Lung (tissue), 12 donors: ENCODE measurements around the gene CHRNA5. TPM values are rescaled to one million over a fixed set of nuclear protein-coding genes. Genes with fewer than 3 reads are reported as not detected.

ENCODE experiments used
- ATAC-seq: fragments of 200-7000 bp; cut with Tn5 transposase; one replicate; pipeline ENCODE4 v1.9.1; 2020; ENCODE audit warnings: moderate number of reproducible peaks; ENCODE audit not compliant: insufficient read depth, low FRiP score
- DNase-seq, 3 donors: peaks; one replicate each; pipeline ENCODE4 v3.0.0-alpha.2; 2013 to 2017
- H3K27ac ChIP-seq, 2 donors: one replicate each; pipeline ENCODE4 v1.5.1; 2013; ENCODE audit warnings: mild to moderate bottlenecking in 2 of 2, moderate library complexity in 2 of 2, control low read depth in 1 of 2, inconsistent platforms in 1 of 2, low read depth in 1 of 2, low read length in 1 of 2
- H3K27me3 ChIP-seq, 3 donors: one replicate each; pipeline ENCODE4 v1.5.1; 2013; ENCODE audit warnings: low read length in 2 of 3; ENCODE audit not compliant: control insufficient read depth in 3 of 3, insufficient read depth in 3 of 3
- H3K36me3 ChIP-seq, 4 donors: one replicate each; pipeline ENCODE4 v1.5.1; 2013; ENCODE audit warnings: low read length in 4 of 4, mild to moderate bottlenecking in 1 of 4, moderate library complexity in 1 of 4; ENCODE audit not compliant: control insufficient read depth in 4 of 4, insufficient read depth in 4 of 4
- H3K4me1 ChIP-seq, 5 donors: one replicate each; pipeline ENCODE4 v1.5.1; 2013; ENCODE audit warnings: low read length in 5 of 5, mild to moderate bottlenecking in 2 of 5, moderate library complexity in 1 of 5; ENCODE audit not compliant: control insufficient read depth in 5 of 5, insufficient read depth in 5 of 5
- H3K4me3 ChIP-seq: one replicate; pipeline ENCODE4 v1.5.1; 2013; ENCODE audit warnings: mild to moderate bottlenecking, control low read depth, moderate library complexity
- H3K9ac ChIP-seq, 2 donors: one replicate each; pipeline ENCODE4 v1.5.1; 2013; ENCODE audit warnings: low read length in 2 of 2, control low read depth in 1 of 2; ENCODE audit not compliant: insufficient read depth in 1 of 2
- H3K9me3 ChIP-seq, 4 donors: one replicate each; pipeline ENCODE4 v1.5.1; 2013; ENCODE audit warnings: low read length in 3 of 4, mild to moderate bottlenecking in 1 of 4, moderate library complexity in 1 of 4; ENCODE audit not compliant: control insufficient read depth in 4 of 4, insufficient read depth in 3 of 4
- CTCF ChIP-seq: IDR thresholded peaks from 2 replicates; pipeline ENCODE4 v1.5.1; 2012; ENCODE audit warnings: mild to moderate bottlenecking; ENCODE audit errors: control extremely low read depth, extremely low read depth
- WGBS, 2 donors: extraction: QIAGEN DNeasy Blood & Tissue Kit; methylation state at CpG; one replicate each; pipeline ENCODE4 v1.1.7; 2013; 5-methylcytosine and 5-hydroxymethylcytosine counted together
- polyA plus RNA-seq, 2 donors: library from polyadenylated mRNA; stranded (reverse); fragments of 200-250 nt; gene quantifications; one replicate each; pipeline ENCODE4 v1.2.1, GENCODE V29; 2013
- total RNA-seq, 2 donors: library from RNA; depleted of rRNA in 1 of 2; stranded (reverse); fragments of >200 nt in 1 of 2; gene quantifications; one replicate each; pipeline ENCODE4 v1.2.1, GENCODE V29; 2014 to 2021
- donor health status: control.
- donor health status: control.
- donor health status: Bipolar disorder and iron deficiency.
- donor health status: healthy.
- donor health status: DM: yes; HTN: yes; CAD: no.

The CHRNA5 gene
- total and polyA plus RNA-seq, 4 donors: 0.23 to 1.3 (median 0.92) TPM

DNA sequence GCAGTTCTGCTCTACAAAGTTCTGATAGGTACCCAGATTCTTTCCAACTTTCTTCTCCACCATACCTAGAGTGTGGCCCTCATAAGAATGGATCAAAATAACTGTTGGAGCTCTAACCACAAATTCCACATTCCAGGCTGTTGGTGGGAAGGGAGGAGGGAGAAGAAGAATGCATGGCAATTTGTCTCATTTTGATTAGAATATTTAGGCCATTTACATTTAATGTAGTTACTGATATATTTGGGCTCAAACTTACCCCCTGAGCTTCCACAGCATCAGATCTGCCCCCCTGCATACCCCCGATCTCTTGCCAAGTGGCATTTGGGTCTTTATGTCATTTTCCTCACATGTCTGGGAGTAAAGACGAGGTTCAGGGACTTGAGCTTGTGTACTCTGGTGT is 68.0 kb downstream of the CHRNA5 start:
- H3K9me3 ChIP-seq: peaks cover 0 to 10% (median 3%) of the 10 kb centered on the region in 4 donors
- WGBS, 2 donors: 90 to 92% methylated on average over 2 of the region's 2 CpGs

DNA sequence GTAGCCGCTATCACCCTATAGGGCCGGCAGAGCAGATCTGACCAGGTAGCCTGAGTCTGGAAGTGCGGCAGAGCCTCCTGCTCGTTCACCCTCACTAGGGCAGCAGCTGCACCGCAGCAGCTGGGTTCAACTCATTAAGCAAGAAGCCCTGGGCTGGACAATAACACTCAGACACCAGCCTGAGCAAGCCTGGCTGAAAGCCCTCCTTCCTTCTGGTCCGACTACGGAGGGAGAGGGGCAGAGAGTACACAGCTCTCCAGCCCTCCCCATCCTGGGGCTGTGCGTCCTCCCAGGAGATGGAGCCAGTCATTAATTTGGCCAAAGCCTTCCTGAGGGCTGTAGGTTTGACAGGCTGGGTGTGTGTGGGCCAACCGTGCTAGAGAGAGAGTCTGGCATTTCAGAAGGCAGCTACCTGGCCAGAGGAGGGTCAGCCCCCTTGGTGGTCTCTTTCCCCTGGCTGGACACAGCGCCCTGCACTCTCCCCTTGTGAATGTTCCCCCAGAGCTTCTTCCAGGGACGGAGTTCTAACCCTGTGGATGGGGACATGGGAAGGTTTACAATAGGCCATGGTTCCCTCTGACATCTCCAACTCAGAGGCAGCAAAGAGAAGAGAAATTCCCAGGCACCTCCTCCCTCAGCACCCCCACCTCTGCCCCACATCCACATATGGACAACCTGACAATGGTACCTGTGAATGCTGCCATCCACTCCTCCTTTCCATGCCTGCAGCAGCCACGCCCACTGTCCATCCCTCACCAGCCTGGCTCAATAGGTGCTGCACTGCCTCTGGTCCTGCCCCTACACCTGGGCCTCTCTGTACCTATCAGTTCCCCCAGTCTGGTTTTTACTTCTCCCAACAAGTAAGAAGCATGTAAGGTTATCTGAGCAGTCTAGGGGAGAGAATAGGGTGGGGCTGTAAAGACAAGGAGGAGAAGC is 69.2 kb downstream of the CHRNA5 start:
- Histone ChIP-seq H3K27me3 (no peaks in the 10 kb centered on the region), H3K4me3 (no peak overlapping the region), H3K27ac (no peak overlapping the region), H3K36me3 (no peaks in the 10 kb centered on the region), H3K4me1 (no peaks in the 10 kb centered on the region), H3K9ac (no peak overlapping the region), H3K9me3 (peaks cover 0 to 8% (median 3%) of the 10 kb centered on the region in 4 donors)
- no peak for TF ChIP-seq CTCF
- ATAC-seq (no peak), DNase-seq (no peak)
- WGBS, 2 donors: 83 to 91% methylated on average over 12 of the region's 12 CpGs

More for the DNA sequence above, 68.0 kb downstream of the CHRNA5 start:
- H3K27ac ChIP-seq: no peak overlapping the region
- DNase-seq (no peak), ATAC-seq (no peak)
- H3K4me1 ChIP-seq: no peaks in the 10 kb centered on the region
- peaks cover 0 to 6% (median 0%) of the 10 kb centered on the region in 3 donors for H3K27me3 ChIP-seq
- no peak for TF ChIP-seq CTCF
- no peak overlapping the region for H3K9ac ChIP-seq
- H3K36me3 ChIP-seq: no peaks in the 10 kb centered on the region
- no peak overlapping the region for H3K4me3 ChIP-seq

DNA sequence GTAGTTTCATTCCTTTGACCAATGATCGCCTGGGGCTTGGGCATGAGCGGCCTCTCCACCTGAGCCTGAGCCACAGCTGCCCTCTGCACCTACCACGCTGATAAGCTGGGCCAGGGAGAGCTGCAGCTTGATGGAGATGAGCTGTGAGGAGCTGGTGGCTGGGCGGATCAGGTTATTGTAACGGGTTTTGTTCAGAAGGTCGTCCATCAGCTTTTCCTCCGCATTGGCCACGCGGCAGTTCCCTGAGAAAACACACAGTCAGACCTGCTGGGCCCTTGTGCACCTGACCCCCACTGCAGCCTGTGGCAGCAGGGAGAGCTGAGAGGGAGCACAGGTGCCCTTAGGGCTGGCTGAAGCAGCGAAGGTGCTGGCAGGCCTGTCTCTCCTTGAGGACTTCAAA is 70.0 kb downstream of the CHRNA5 start:
- ATAC-seq: no peak
- Histone ChIP-seq H3K27ac (no peak overlapping the region), H3K9me3 (peaks cover 0 to 8% (median 3%) of the 10 kb centered on the region in 4 donors), H3K36me3 (no peaks in the 10 kb centered on the region), H3K9ac (no peak overlapping the region), H3K4me1 (peaks cover 0 to under 1% (median 0%) of the 10 kb centered on the region in 5 donors), H3K27me3 (peaks cover 0 to 3% (median 0%) of the 10 kb centered on the region in 3 donors), H3K4me3 (no peak overlapping the region)
- 83 to 91% methylated on average over 10 of the region's 10 CpGs for WGBS, 2 donors
- DNase-seq: no peak
- TF ChIP-seq CTCF: no peak
